ENCODE results near the gene JPH3. TPM values are rescaled to one million over a fixed set of nuclear protein-coding genes. Genes with fewer than 3 reads are reported as not detected.

JPH3 gene
- polyA plus RNA-seq, 2 of the 4 experiments (the other 2 are of a cell fraction) = 0.36 to 1.6 TPM

DNA sequence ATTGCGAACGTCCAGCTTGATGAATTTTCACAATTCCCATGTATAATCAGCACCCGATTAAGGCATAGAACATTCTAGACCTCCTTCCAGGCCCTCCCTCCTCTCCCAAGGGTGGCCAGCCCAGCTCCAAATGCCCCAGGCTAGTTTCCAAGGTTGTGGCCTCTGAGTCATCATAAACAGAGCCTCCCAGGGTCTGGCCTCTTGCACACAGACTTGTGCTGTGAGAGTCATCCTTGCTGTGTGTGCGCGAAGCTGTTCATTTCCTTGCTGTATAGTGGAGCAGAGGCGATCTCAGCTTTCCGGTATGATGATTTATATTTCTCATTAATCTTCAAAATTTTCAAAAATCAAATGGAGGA lies 20.5 kb upstream of the JPH3 start (continued):
- TF ChIP-seq ZFP36 (IDR thresholded peaks at IDR 0.05; ENCODE audit: borderline replicate concordance, partially characterized antibody) (no peak), TFCP2L1 (CRISPR knock-in tag; IDR thresholded peaks at IDR 0.05) (no peak), RNF2 (IDR thresholded peaks at IDR 0.05; ENCODE audit: borderline replicate concordance, low read depth) (no peak), ZNF302 (CRISPR knock-in tag; IDR thresholded peaks at IDR 0.05) (no peak), HEYL (CRISPR knock-in tag; IDR thresholded peaks at IDR 0.05) (no peak), CHD2 (IDR thresholded peaks at IDR 0.05; ENCODE audit: low read length, partially characterized antibody) (no peak), CHD4 (IDR thresholded peaks at IDR 0.05; ENCODE audit: borderline replicate concordance) (no peak), MYC (IDR thresholded peaks at IDR 0.05; ENCODE audit: borderline replicate concordance, low read length) (no peak), ZC3H11A (IDR thresholded peaks at IDR 0.05) (no peak), FOSB (CRISPR knock-in tag; IDR thresholded peaks at IDR 0.05) (no peak), EP300 (IDR thresholded peaks at IDR 0.05) (peak in 1 of 2 experiments; percentile 47; a peak in 2 of 5 replicates), KDM1A (IDR thresholded peaks at IDR 0.05; ENCODE audit: low read depth) (no peak), CEBPB (IDR thresholded peaks at IDR 0.05) (peak in 1 of 2 experiments; percentile 54; a peak in 1 of 4 replicates), GATA3 (IDR thresholded peaks at IDR 0.05; ENCODE audit: borderline replicate concordance) (peak; percentile 39; the same call in 1 of the 2 replicates), ZSCAN20 (CRISPR knock-in tag; IDR thresholded peaks at IDR 0.05) (no peak), JUN (IDR thresholded peaks at IDR 0.05) (peak; percentile 66 to 71; a peak in 3 of 5 replicates), HOXB13 (CRISPR knock-in tag; IDR thresholded peaks at IDR 0.05; ENCODE audit: low read depth) (no peak)
- TF ChIP-seq, protein P1, sequence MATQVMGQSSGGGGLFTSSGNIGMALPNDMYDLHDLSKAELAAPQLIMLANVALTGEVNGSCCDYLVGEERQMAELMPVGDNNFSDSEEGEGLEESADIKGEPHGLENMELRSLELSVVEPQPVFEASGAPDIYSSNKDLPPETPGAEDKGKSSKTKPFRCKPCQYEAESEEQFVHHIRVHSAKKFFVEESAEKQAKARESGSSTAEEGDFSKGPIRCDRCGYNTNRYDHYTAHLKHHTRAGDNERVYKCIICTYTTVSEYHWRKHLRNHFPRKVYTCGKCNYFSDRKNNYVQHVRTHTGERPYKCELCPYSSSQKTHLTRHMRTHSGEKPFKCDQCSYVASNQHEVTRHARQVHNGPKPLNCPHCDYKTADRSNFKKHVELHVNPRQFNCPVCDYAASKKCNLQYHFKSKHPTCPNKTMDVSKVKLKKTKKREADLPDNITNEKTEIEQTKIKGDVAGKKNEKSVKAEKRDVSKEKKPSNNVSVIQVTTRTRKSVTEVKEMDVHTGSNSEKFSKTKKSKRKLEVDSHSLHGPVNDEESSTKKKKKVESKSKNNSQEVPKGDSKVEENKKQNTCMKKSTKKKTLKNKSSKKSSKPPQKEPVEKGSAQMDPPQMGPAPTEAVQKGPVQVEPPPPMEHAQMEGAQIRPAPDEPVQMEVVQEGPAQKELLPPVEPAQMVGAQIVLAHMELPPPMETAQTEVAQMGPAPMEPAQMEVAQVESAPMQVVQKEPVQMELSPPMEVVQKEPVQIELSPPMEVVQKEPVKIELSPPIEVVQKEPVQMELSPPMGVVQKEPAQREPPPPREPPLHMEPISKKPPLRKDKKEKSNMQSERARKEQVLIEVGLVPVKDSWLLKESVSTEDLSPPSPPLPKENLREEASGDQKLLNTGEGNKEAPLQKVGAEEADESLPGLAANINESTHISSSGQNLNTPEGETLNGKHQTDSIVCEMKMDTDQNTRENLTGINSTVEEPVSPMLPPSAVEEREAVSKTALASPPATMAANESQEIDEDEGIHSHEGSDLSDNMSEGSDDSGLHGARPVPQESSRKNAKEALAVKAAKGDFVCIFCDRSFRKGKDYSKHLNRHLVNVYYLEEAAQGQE (IDR thresholded peaks at IDR 0.05) = no peak
- TF ChIP-seq, protein P2, sequence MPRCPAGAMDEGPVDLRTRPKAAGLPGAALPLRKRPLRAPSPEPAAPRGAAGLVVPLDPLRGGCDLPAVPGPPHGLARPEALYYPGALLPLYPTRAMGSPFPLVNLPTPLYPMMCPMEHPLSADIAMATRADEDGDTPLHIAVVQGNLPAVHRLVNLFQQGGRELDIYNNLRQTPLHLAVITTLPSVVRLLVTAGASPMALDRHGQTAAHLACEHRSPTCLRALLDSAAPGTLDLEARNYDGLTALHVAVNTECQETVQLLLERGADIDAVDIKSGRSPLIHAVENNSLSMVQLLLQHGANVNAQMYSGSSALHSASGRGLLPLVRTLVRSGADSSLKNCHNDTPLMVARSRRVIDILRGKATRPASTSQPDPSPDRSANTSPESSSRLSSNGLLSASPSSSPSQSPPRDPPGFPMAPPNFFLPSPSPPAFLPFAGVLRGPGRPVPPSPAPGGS (IDR thresholded peaks at IDR 0.05) = no peak
- TF ChIP-seq, protein P3, sequence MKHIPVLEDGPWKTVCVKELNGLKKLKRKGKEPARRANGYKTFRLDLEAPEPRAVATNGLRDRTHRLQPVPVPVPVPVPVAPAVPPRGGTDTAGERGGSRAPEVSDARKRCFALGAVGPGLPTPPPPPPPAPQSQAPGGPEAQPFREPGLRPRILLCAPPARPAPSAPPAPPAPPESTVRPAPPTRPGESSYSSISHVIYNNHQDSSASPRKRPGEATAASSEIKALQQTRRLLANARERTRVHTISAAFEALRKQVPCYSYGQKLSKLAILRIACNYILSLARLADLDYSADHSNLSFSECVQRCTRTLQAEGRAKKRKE (CRISPR knock-in tag; IDR thresholded peaks at IDR 0.05; ENCODE audit: low read depth) = no peak

DNA sequence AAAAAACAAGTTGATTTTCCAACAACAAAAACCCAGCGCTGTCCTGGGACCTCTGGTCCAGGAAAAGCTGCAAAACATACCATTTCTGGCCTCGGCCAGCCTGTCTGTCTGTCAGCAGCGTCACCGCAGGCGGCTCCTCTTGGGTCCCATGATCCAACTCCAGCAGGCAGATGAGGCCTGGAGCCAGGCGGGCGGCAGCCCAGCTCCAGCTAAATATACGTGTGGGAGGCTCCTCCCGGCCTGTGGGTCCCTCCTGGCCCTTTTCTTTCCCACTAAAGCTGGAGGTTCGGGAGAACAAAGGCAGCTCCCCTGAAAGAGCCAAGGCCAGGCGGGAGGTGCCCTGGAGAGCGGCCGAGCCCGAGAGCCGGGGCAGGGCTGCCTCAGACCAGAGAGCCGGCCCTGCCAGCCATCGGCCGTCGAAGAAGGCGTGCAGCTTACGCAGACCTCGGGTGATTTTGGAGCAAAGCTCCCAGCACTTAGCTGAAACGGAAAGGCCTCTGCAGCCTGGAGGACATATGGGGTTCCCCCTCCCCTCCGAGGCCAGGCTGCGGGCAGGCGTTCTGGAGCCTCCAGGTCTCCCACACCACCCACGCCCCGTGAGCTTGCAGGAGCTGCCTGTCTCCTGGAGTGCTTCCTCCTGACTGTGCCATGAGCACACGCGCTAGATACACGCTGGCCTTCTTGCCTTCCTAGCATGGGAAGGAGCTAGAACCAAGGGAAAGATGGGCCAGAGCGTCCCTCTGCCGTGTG lies 19.9 kb upstream of the JPH3 start:
- H3K9me3 ChIP-seq = no peaks in the 10 kb centered on the region
- ATAC-seq (peak; percentile 74 to 77), FAIRE-seq (no peak), DNase-seq (ENCODE audit: low read depth in 1 of 2, low spot score in 1 of 2) (no peak)
- H3K4me3 ChIP-seq = peak overlapping the region; percentile 8; the same call in 2 of the 3 replicates
- peak overlapping the region; percentile 84 to 89 for H3K27ac ChIP-seq
- TF ChIP-seq, protein P4, sequence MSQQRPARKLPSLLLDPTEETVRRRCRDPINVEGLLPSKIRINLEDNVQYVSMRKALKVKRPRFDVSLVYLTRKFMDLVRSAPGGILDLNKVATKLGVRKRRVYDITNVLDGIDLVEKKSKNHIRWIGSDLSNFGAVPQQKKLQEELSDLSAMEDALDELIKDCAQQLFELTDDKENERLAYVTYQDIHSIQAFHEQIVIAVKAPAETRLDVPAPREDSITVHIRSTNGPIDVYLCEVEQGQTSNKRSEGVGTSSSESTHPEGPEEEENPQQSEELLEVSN (IDR thresholded peaks at IDR 0.05; ENCODE audit: borderline replicate concordance, low read depth) = 0 out of 2 replicates have a peak, but pooled peaks have one; percentile 34
- TF ChIP-seq JUN (IDR thresholded peaks at IDR 0.05) (peak in 1 of 2 experiments; percentile 3; a peak in 1 of 5 replicates), FOSL2 (IDR thresholded peaks at IDR 0.05) (no peak), FOSL2 (CRISPR knock-in tag; IDR thresholded peaks at IDR 0.05) (no peak), PHF8 (IDR thresholded peaks at IDR 0.05; ENCODE audit: borderline replicate concordance, low read depth) (peak; percentile 41; the same call in 1 of the 2 replicates)
- TF ChIP-seq, protein P5, sequence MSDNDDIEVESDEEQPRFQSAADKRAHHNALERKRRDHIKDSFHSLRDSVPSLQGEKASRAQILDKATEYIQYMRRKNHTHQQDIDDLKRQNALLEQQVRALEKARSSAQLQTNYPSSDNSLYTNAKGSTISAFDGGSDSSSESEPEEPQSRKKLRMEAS (IDR thresholded peaks at IDR 0.05) = peak; percentile 51; the same call in 1 of the 2 replicates
- TF ChIP-seq, protein P6, sequence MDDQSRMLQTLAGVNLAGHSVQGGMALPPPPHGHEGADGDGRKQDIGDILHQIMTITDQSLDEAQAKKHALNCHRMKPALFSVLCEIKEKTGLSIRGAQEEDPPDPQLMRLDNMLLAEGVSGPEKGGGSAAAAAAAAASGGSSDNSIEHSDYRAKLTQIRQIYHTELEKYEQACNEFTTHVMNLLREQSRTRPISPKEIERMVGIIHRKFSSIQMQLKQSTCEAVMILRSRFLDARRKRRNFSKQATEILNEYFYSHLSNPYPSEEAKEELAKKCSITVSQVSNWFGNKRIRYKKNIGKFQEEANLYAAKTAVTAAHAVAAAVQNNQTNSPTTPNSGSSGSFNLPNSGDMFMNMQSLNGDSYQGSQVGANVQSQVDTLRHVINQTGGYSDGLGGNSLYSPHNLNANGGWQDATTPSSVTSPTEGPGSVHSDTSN (IDR thresholded peaks at IDR 0.05) = peak; percentile 14; the same call in 1 of the 2 replicates
- TF ChIP-seq, protein P1 (IDR thresholded peaks at IDR 0.05) = no peak
- H3K4me1 ChIP-seq = peaks cover 38% of the 10 kb centered on the region
- CTCF ChIA-PET = interaction anchor here (1.0 to 4.1 kb wide), 10 partner anchors 8 to 186 kb away, joined by 3 to 53 read pairs (median 4); no protein-coding TSS in a partner anchor
- WGBS (ENCODE audit: missing lambda C conversion rate) = 59% methylated on average over 31 of the region's 33 CpGs
- POLR2A ChIA-PET = interaction anchor here (0.6 to 1.8 kb wide), 6 partner anchors 8 to 287 kb away, joined by 3 to 7 read pairs (median 4); partner anchors contain the start of genes FBXO31 and SLC7A5
- H3K4me2 ChIP-seq = peak overlapping the region; percentile 79
